Upper lobe of left lung (tissue), 4 donors: ENCODE data around the gene PXN.

Source experiments
- CTCF ChIP-seq, 6 experiments: fragments of 450-650 bp in 4 of 6; fragments of 200-600 bp in 2 of 6; sonication (generic) in 2 of 6; IDR thresholded peaks; one replicate each; pipeline ENCODE4 v1.5.1; 2016 to 2019; ENCODE audit warnings: antibody characterized with exemption in 6 of 6
- POLR2AphosphoS5 ChIP-seq, 2 donors: sonication (generic); formaldehyde crosslinking; IDR thresholded peaks; one replicate each; pipeline ENCODE4 v1.5.1; 2017; ENCODE audit warnings: antibody characterized with exemption in 2 of 2

GRCh38 chr12:120227233-120228040 lies 38.1 kb downstream of the PXN start:
- no peak for TF ChIP-seq CTCF (IDR thresholded peaks at IDR 0.05)
- TF ChIP-seq POLR2AphosphoS5 (IDR thresholded peaks at IDR 0.05) = no peak
